ENCODE measurements around the gene MYBPC1. TPM values are rescaled to one million over a fixed set of nuclear protein-coding genes. Genes with fewer than 3 reads are reported as not detected.
"Not testable (repeated sequence)": the region's sequence is repeated elsewhere in the genome, so short reads cannot be mapped to it uniquely, and the experiment has no call there.

The MYBPC1 gene
- total RNA-seq, 1 experiment from 2014 or later = not detected

DNA sequence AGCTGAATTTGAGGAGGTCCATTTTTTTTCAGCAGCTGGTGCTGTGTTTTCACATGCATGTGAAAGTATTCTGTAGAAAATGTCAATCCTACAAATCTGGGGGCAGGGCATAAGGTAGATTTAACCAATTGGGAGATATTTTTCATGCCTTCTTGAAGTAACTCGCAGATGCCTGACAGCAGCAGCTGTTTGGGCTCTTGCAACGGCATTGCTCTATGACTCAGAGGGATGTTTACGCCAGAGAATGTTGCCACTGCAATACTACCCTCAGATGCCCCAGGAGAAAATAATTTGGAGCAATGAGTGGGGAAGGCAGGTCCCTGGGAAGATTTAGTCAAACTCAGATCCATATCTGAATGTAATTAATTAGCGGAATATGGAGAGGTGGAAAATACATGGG is 42.5 kb upstream of the MYBPC1 start:
- Histone ChIP-seq H3K4me2 (no peak overlapping the region), H3K4me3 (no peak overlapping the region), H4K20me1 (ENCODE audit: insufficient read depth) (no peaks in the 10 kb centered on the region), H3K36me3 (ENCODE audit: low read depth) (no peaks in the 10 kb centered on the region), H3K9me2 (ENCODE audit: insufficient read depth) (no peaks in the 10 kb centered on the region), H2AFZ (no peak overlapping the region), H3K79me2 (ENCODE audit: low read depth) (no peaks in the 10 kb centered on the region), H3K27me3 (ENCODE audit: insufficient read depth, low read depth) (no peaks in the 10 kb centered on the region), H3K27ac (no peak overlapping the region), H3K4me1 (replicated peaks; ENCODE audit: insufficient read depth) (no peaks in the 10 kb centered on the region), H3K9me3 (ENCODE audit: insufficient read depth, low read depth) (no peaks in the 10 kb centered on the region), H3F3A (ENCODE audit: insufficient read depth, low read depth) (no peaks in the 10 kb centered on the region)
- BruUV-seq (replicated peaks) = no TSS peak
- POLR2A ChIA-PET (ENCODE audit: unreplicated experiment) = no interaction called here
- intact Hi-C loops (cut with micrococcal nuclease; ENCODE audit: unreplicated experiment) = no loop called here
- no peak for TF ChIP-seq EZH2 (IDR thresholded peaks at IDR 0.05; ENCODE audit: low read depth)
- TF ChIP-seq, protein P1, sequence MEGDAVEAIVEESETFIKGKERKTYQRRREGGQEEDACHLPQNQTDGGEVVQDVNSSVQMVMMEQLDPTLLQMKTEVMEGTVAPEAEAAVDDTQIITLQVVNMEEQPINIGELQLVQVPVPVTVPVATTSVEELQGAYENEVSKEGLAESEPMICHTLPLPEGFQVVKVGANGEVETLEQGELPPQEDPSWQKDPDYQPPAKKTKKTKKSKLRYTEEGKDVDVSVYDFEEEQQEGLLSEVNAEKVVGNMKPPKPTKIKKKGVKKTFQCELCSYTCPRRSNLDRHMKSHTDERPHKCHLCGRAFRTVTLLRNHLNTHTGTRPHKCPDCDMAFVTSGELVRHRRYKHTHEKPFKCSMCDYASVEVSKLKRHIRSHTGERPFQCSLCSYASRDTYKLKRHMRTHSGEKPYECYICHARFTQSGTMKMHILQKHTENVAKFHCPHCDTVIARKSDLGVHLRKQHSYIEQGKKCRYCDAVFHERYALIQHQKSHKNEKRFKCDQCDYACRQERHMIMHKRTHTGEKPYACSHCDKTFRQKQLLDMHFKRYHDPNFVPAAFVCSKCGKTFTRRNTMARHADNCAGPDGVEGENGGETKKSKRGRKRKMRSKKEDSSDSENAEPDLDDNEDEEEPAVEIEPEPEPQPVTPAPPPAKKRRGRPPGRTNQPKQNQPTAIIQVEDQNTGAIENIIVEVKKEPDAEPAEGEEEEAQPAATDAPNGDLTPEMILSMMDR (conservative IDR thresholded peaks at IDR 0.05) = no peak
- CTCF ChIA-PET = no interaction called here
- no peak for DNase-seq

GRCh38 chr12:101557094-101557493 is 37.7 kb upstream of the MYBPC1 start:
- no TSS peak for BruUV-seq (replicated peaks)
- H2AFZ ChIP-seq = no peak overlapping the region
- H3K9me2 ChIP-seq (ENCODE audit: insufficient read depth) = no peaks in the 10 kb centered on the region
- intact Hi-C loops (cut with micrococcal nuclease; ENCODE audit: unreplicated experiment) = no loop called here
- no peaks in the 10 kb centered on the region for H4K20me1 ChIP-seq (ENCODE audit: insufficient read depth)
- DNase-seq = no peak
- H3K4me1 ChIP-seq (replicated peaks; ENCODE audit: insufficient read depth) = no peaks in the 10 kb centered on the region
- CTCF ChIA-PET = no interaction called here
- TF ChIP-seq, protein P1 (conservative IDR thresholded peaks at IDR 0.05) = no peak
- TF ChIP-seq EZH2 (IDR thresholded peaks at IDR 0.05; ENCODE audit: low read depth) = no peak
- H3K4me2 ChIP-seq = no peak overlapping the region
- H3F3A ChIP-seq (ENCODE audit: insufficient read depth, low read depth) = no peaks in the 10 kb centered on the region
- no peak overlapping the region for H3K27ac ChIP-seq
- no peaks in the 10 kb centered on the region for H3K27me3 ChIP-seq (ENCODE audit: insufficient read depth, low read depth)
- H3K9me3 ChIP-seq (ENCODE audit: insufficient read depth, low read depth) = no peaks in the 10 kb centered on the region
- no peaks in the 10 kb centered on the region for H3K79me2 ChIP-seq (ENCODE audit: low read depth)
- H3K4me3 ChIP-seq = no peak overlapping the region
- POLR2A ChIA-PET (ENCODE audit: unreplicated experiment) = no interaction called here
- no peaks in the 10 kb centered on the region for H3K36me3 ChIP-seq (ENCODE audit: low read depth)

- H3K36me3 ChIP-seq (ENCODE audit: low read depth); H3K4me2 ChIP-seq; POLR2A ChIA-PET (ENCODE audit: unreplicated experiment); CTCF ChIA-PET; H3K4me3 ChIP-seq; BruUV-seq (replicated peaks); H3F3A ChIP-seq (ENCODE audit: insufficient read depth, low read depth); H2AFZ ChIP-seq; H3K79me2 ChIP-seq (ENCODE audit: low read depth); intact Hi-C loops (cut with micrococcal nuclease; ENCODE audit: unreplicated experiment); H3K9me3 ChIP-seq (ENCODE audit: insufficient read depth, low read depth); H3K9me2 ChIP-seq (ENCODE audit: insufficient read depth); H3K27ac ChIP-seq; DNase-seq; H3K27me3 ChIP-seq (ENCODE audit: insufficient read depth, low read depth); H3K4me1 ChIP-seq (replicated peaks; ENCODE audit: insufficient read depth); H4K20me1 ChIP-seq (ENCODE audit: insufficient read depth): not testable (repeated sequence)
These were observed 36.0 kb upstream of the MYBPC1 start for GRCh38 chr12:101558726-101559125.

GRCh38 chr12:101563212-101563611 is 31.6 kb upstream of the MYBPC1 start:
- H3K4me3 ChIP-seq = no peak overlapping the region
- no peaks in the 10 kb centered on the region for H3K27me3 ChIP-seq (ENCODE audit: insufficient read depth, low read depth)
- BruUV-seq (replicated peaks) = no TSS peak
- H3K79me2 ChIP-seq (ENCODE audit: low read depth) = no peaks in the 10 kb centered on the region
- no peaks in the 10 kb centered on the region for H3F3A ChIP-seq (ENCODE audit: insufficient read depth, low read depth)
- no peak overlapping the region for H3K4me2 ChIP-seq
- no peaks in the 10 kb centered on the region for H3K36me3 ChIP-seq (ENCODE audit: low read depth)
- H4K20me1 ChIP-seq (ENCODE audit: insufficient read depth) = no peaks in the 10 kb centered on the region
- TF ChIP-seq EZH2 (IDR thresholded peaks at IDR 0.05; ENCODE audit: low read depth) = no peak
- TF ChIP-seq, protein P1 (conservative IDR thresholded peaks at IDR 0.05) = no peak
- ChIA-PET POLR2A (ENCODE audit: unreplicated experiment) (no interaction called here), CTCF (no interaction called here)
- no peak overlapping the region for H3K27ac ChIP-seq
- no peak overlapping the region for H2AFZ ChIP-seq
- DNase-seq = no peak
- no peaks in the 10 kb centered on the region for H3K9me2 ChIP-seq (ENCODE audit: insufficient read depth)
- no peaks in the 10 kb centered on the region for H3K9me3 ChIP-seq (ENCODE audit: insufficient read depth, low read depth)
- intact Hi-C loops (cut with micrococcal nuclease; ENCODE audit: unreplicated experiment) = no loop called here
- H3K4me1 ChIP-seq (replicated peaks; ENCODE audit: insufficient read depth) = peaks cover 4% of the 10 kb centered on the region; the same call in 1 of the 2 replicates
